T follicular helper cell (primary cell): Measurements from ENCODE around the gene ZFAND5.
A peak's percentile ranks its signal among the peaks of the same experiment; 100 is the strongest.

ENCODE experiments used
- DNase-seq: peaks from one replicate; pipeline ENCODE4 v3.0.0-alpha.2; 2020; ENCODE audit warnings: low read depth
- total RNA-seq, 2 experiments: gene quantifications; one replicate each; lab custom pipeline; 2026; lab: John Stamatoyannopoulos, UW

The ZFAND5 gene
- 217 to 236 reads per million in 2 experiments for total RNA-seq

DNA sequence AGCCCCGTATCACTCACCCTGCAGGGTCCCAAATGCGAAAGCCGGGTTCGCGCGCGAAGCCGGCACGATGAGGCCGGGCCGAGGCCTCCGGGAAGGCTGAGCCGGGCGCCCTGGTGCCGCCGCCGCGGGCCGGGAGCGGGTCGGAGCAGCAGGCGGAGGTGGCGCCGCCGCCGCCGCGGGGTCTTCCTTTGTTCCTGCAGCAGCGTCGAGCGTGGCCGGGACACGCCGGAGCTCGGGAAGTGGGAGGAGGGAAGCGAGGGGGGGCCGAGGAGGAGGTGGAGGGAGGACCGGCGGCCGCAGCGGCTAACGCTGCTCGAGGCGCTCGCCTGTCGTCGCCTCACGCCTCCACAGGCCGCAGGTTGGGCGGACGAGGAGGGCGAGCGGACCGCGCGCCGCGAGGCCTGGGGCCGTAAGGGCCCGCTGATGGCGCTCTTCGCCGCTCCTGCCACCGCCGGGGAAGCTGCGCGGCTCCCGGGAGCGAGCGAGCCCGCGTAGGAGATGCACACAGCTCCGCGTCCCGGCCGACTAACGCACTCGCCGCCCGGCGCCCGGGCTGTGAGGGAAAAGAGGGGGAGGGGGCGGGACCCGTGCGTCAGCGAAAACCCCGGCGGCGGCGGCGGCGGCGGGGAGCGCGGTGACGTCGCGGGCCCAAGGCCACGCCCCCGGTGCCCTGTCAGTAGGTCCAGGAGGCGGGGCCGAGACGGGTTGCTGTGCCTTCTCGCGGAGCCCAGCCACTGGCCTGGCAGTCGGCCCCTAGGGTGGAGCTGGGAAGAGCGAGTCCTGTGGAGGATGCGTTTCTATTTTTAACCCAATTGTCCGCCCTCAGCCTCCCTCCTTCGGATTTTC is at the start of gene ZFAND5:
Gene ZFAND5, minus strand, starts transcription at position 530 of the 846 bp plus-strand sequence. CDS start 4,430 bp downstream, outside the sequence.
- peak; percentile 90 for DNase-seq

DNA sequence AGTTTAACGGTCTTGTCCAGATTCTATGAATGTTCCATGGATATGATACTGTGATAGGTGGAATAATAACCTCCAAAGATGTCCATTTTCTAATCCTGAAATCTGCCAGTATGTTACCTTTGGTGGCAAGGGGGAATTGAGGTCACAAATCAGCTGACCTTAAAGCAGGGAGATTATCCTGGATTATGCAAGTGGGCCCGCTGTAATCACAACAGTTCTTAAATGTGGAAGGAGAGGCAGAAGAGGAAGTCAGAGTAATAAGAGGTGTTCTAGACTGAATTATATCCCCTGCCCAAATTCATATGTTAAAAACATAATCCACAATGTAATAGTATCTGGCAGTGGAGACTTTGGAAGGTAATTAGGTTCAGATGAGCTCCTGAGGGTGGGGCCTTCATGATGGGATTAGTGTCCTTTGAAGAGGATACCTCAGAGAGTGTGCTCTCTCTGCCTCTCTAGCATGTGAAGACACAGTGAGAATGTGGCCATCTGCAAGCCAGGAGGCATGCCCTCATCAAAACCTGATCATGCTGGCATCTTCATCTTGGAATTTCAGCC is 47.6 kb upstream of the ZFAND5 start:
- DNase-seq = no peak

GRCh38 chr9:72410214-72410613 is 45.2 kb upstream of the ZFAND5 start:
- DNase-seq = no peak

DNA sequence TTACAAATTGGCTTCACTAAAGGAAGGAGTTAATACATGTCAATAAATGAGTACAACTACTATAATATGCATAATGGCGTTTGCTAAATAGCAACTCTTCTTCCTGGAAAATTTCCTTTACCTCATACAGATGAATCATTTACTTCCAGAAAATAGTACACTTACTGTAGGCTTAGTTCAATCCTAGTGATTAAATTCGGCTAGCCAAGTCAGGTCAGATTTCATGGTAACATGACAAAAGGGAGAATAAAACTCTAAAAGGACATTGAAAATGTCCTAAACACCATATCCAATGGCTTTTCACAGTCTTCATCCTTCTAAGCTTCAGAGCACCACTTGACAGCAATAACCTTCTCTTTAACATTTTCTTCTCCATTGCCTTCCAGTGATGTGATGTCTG is 42.1 kb upstream of the ZFAND5 start:
- DNase-seq = no peak

GRCh38 chr9:72402744-72403143 is 37.7 kb upstream of the ZFAND5 start:
- DNase-seq = no peak

DNA sequence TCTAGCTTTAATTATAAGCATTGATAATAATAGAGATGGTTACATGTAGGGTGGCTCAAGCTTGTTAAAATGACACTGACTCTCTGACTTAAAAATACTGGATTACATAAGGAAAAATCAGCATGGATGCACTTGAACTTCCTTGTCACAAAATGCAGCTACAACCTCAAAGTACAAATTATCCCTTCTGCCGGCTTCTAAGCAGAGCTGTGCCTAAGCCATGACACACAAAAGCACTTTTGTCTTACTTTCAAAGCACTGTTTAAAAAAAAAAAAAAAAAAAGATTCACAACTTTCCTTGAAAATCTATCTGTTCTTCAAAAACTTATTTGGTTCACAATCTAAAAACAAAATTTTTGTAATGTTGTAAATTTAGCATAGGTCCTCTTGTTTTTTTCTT is 36.4 kb upstream of the ZFAND5 start:
- no peak for DNase-seq

- no peak for DNase-seq
These were observed 35.9 kb upstream of the ZFAND5 start for GRCh38 chr9:72400866-72401265.

DNA sequence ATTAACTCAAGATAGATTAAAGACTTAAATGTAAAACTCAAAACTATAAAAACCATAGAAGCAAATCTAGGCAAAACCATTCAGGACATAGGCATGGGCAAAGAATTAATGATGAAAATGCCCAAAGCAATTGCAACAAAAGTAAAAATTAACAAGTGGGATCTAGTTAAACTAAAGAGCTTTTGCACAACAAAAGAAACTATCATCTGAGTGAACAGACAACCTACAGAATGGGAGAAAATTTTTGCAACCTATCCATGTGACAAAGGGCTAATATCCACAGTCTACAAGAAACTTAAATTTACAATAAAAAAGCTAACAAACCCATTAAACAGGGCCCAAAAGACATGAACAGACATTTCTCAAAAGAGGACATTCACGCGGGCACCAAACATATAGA is 34.4 kb upstream of the ZFAND5 start:
- no peak for DNase-seq

- no peak for DNase-seq
These were observed 31.5 kb upstream of the ZFAND5 start for GRCh38 chr9:72396247-72397091.

DNA sequence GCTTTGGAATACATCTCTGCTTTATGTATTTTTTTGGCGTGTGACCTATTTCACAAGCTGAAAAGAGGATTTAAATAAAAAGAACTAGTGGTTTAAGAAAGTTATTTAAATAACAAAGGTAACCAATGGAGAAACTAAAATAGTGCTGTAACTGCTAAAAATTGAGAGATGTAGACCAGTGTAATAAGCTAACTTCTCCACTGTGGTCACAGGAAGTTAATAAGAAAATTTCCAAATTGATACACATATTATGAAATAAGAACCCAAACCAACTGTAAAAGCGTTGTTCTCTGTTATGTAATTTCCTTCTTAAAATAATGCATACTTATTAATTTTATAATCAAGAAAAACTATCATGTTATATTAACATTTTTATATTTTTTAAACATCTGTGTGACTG is 29.1 kb upstream of the ZFAND5 start:
- DNase-seq = no peak

GRCh38 chr9:72390907-72391306 is 25.9 kb upstream of the ZFAND5 start:
- DNase-seq = no peak

GRCh38 chr9:72386186-72386585 is 21.2 kb upstream of the ZFAND5 start:
- no peak for DNase-seq

DNA sequence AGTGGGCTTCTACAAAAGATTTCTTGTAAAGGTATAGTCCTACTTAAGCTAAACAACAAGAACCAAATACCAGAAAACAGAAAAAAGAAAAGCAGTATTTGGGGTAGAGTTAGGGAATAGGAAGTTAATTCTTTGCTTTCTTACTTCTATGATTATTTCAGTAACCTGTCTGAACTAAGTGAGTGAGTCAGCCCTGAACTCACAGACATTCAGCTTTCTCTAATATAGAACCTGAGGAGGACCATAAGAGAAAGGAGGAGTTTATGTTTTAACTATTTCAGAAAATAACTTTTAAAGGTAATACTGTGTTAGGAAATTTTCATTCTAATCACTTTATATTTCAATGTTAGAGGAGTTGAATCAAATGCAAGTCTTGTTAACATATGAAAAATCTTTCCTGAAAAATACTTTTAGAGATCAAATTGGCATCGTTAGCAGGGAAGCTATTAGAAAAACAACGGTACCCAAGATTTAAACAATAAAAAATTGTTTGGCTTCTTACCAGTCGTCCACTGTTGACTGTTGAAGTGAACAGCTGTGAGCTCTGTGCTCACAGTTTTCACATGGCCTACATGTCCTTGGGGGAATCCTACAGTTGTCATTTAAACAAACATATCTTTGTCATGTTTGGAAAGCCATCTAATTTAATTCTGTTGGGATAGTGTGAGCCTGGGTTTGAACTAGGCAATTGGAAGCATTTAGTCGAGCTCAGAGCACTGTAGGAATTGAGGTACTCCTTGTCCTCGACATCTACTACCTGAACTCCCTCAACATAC is 19.9 kb upstream of the ZFAND5 start:
- no peak for DNase-seq

DNA sequence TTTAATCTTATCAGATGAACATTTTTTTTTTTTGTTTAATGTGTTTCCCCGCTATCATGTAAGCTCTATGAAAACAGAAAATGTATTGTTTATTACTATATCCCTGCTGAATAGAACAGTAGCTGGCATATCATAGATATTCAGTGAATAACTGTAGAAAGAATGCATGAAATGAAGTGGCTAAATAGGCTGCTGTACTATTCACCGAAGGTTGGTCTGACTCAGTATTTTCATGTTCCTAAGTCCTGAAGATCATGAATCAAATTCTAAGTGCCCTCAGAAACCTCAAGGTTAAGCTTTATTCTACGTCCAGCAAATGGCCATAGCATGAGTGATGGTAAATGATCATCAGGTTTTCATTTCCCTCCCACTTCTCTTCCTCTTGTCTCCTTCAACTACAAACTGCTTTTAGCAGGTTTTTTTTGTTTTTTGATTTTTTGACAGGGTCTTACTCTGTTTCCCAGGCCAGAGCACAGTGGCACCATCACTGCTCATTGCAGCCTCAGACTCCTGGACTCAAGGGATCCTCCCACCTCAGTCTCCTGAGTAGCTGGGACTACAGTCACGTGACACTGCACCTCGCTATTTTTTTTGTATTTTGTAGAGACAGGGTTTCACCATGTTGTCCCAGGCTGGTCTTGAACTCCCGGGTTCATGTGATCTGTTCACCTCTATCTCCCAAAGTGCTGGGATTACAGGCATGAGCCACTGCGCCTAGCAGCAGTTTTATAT is 19.1 kb upstream of the ZFAND5 start:
- DNase-seq = no peak

- DNase-seq = no peak
These were observed 17.4 kb upstream of the ZFAND5 start for GRCh38 chr9:72382405-72382804.

DNA sequence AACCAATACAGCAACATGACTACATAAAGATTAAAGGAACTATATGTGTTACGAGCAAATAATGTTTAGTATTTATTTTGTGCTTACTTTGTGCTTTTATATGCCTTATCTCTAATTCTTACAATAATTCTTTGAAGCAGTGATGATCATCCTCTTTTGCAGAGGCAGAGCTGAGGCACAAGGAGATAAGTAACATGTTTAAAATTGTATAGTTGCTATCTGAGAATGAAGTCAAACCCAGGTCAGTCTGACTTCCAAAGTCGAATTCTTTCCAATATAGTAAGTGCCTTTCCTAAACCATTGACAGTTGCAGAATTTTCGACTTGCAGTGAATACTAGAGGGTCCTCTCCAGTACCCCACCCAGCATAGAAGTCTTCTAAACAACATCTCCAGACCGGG is 12.0 kb upstream of the ZFAND5 start:
- no peak for DNase-seq

GRCh38 chr9:72371151-72371550 is 6.1 kb upstream of the ZFAND5 start:
- no peak for DNase-seq

DNA sequence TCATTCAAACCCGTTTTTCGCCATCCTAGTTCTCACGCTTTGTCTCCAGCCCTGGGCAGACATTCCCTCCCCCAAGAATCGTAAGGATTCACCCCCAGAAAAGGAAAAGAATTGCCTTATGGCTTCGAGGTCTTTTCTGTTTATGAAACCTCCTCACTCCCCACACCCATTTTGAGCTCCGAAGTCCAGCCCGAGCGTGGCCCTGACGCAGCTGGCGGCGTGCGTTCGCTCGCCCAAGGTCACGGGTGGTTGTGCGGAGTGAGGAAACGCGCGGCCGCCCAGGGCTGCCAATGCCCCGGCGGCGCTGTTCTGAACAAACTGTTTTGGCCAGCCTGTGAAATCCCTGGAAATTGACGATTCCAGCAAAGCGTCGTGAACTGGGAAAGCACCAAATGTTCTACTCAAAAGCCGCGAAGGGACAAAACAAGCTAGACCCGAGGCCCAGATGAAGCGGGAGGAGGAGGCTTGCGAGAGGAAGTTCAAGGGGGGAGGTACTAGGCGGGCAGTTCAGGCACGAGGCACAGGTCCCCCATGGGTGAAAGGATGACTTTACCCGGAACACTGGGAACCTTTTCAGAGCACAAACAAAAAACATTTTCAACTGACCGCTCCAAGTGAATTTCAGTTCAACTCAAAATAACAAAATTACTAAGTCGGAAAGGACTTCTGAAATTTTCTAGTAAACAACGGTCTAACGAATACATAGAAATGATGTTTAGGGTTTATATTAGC is 683 bp upstream of the ZFAND5 start:
- peak; percentile 31 for DNase-seq

- peak; percentile 66 for DNase-seq
These were observed 915 bp downstream of the ZFAND5 start for GRCh38 chr9:72363908-72364678.

DNA sequence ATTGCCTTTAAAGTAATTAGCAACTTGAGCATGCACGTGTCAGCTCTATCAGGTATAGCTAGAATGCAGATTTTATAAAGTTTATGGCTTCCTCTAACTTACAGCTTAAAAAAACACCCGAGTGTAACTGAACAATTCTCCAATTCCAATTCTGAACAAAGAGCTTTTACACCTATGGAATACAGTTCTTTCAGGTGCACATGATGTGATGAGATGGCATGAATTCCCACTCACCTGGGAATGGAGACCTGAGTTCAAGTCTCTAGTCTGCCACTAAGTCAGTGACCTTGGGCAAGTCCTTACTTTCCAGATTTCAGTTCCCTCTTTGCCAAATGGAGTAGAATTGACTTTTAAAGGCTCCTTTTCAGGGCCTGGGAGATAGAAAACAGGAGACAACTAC is 1.8 kb downstream of the ZFAND5 start:
- no peak for DNase-seq
